GM20431 (cell line): ENCODE data around the gene CFAP221.

Source experiments
- in situ Hi-C: fragments of 300-500 bp; cut with MseI, MboI; formaldehyde crosslinking; loops from one replicate; pipeline ENCODE4 v1.15.0; 2020; ENCODE audit warnings: low sequenced_read_pairs; ENCODE audit not compliant: unreplicated experiment

CFAP221 gene

GRCh38 chr2:119533560-119533959 lies 10.7 kb upstream of the CFAP221 start:
- in situ Hi-C loops: no loop called here

GRCh38 chr2:119536211-119536610 lies 8.0 kb upstream of the CFAP221 start:
- in situ Hi-C loops: no loop called here

- in situ Hi-C loops: no loop called here
Observed at GRCh38 chr2:119536707-119537106, 7.5 kb upstream of the CFAP221 start.

- in situ Hi-C loops: no loop called here
Observed at GRCh38 chr2:119537792-119538191, 6.5 kb upstream of the CFAP221 start.

- in situ Hi-C loops: no loop called here
Observed at GRCh38 chr2:119541476-119541875, 2.8 kb upstream of the CFAP221 start.

GRCh38 chr2:119544939-119545475 lies 758 bp downstream of the CFAP221 start:
- in situ Hi-C loops: no loop called here

- in situ Hi-C loops: no loop called here
Observed at GRCh38 chr2:119545754-119546446, 1.7 kb downstream of the CFAP221 start.

GRCh38 chr2:119546447-119546767 lies 2.2 kb downstream of the CFAP221 start:
- in situ Hi-C loops: no loop called here

GRCh38 chr2:119548516-119549120 lies 4.4 kb downstream of the CFAP221 start:
- in situ Hi-C loops: no loop called here

GRCh38 chr2:119549241-119549640 lies 5.0 kb downstream of the CFAP221 start:
- in situ Hi-C loops: no loop called here

- in situ Hi-C loops: no loop called here
Observed at GRCh38 chr2:119550346-119550745, 6.1 kb downstream of the CFAP221 start.

- in situ Hi-C loops: no loop called here
Observed at GRCh38 chr2:119550856-119551255, 6.6 kb downstream of the CFAP221 start.

- in situ Hi-C loops: no loop called here
Observed at GRCh38 chr2:119552902-119553301, 8.7 kb downstream of the CFAP221 start.

GRCh38 chr2:119553687-119554344 lies 9.6 kb downstream of the CFAP221 start:
- in situ Hi-C loops: no loop called here

- in situ Hi-C loops: no loop called here
Observed at GRCh38 chr2:119565481-119565880, 21.2 kb downstream of the CFAP221 start.

- in situ Hi-C loops: no loop called here
Observed at GRCh38 chr2:119567292-119567691, 23.0 kb downstream of the CFAP221 start.

- in situ Hi-C loops: no loop called here
Observed at GRCh38 chr2:119574108-119574815, 30.0 kb downstream of the CFAP221 start.

GRCh38 chr2:119574864-119575263 lies 30.6 kb downstream of the CFAP221 start:
- in situ Hi-C loops: no loop called here

GRCh38 chr2:119575439-119575838 lies 31.2 kb downstream of the CFAP221 start:
- in situ Hi-C loops: no loop called here

GRCh38 chr2:119579424-119580295 lies 35.4 kb downstream of the CFAP221 start:
- in situ Hi-C loops: no loop called here
